Breast epithelium (tissue), 3 donors: Measurements from ENCODE around the gene BSX.

Experiments
- CTCF ChIP-seq, 3 donors: fragments of 450-650 bp; IDR thresholded peaks; one replicate each; pipeline ENCODE4 v1.5.1; 2016 to 2017; ENCODE audit warnings: antibody characterized with exemption in 3 of 3, mild to moderate bottlenecking in 3 of 3, moderate library complexity in 3 of 3
- POLR2A ChIP-seq: fragments of 450-650 bp; IDR thresholded peaks from one replicate; pipeline ENCODE4 v1.6.1; 2016; ENCODE audit warnings: antibody characterized with exemption, mild to moderate bottlenecking, moderate library complexity
- POLR2AphosphoS5 ChIP-seq, 3 donors: sonication (generic); formaldehyde crosslinking; IDR thresholded peaks; one replicate each; pipeline ENCODE4 v1.6.1; 2017; ENCODE audit warnings: antibody characterized with exemption in 3 of 3

- no peak for TF ChIP-seq POLR2A
- TF ChIP-seq CTCF (IDR thresholded peaks at IDR 0.05) = no peak
- no peak for TF ChIP-seq POLR2AphosphoS5 (IDR thresholded peaks at IDR 0.05)
Observed at GRCh38 chr11:122978299-122978620, 3.4 kb downstream of the BSX start.
